ENCODE results near the gene TRIM14. TPM values are rescaled to one million over a fixed set of nuclear protein-coding genes. Genes with fewer than 3 reads are reported as not detected.

Gene TRIM14
- total RNA-seq, 1 experiment from 2014 or later: 11.9 TPM

- no peak for TF ChIP-seq STAT6 (CRISPR knock-in tag; conservative IDR thresholded peaks at IDR 0.05; ENCODE audit: low read depth)
- TF ChIP-seq ZNF512 (CRISPR knock-in tag; IDR thresholded peaks at IDR 0.05; ENCODE audit: borderline replicate concordance): no peak
- no peak for TF ChIP-seq CTCF (IDR thresholded peaks at IDR 0.05)
- no peak for TF ChIP-seq ZBTB43 (CRISPR knock-in tag; IDR thresholded peaks at IDR 0.05)
Observed at GRCh38 chr9:98101416-98101815, 17.6 kb downstream of the TRIM14 start (continued).

- Mint-ChIP-seq H3K27ac (no peak overlapping the region), H3K27me3 (ENCODE audit: low read depth) (no peaks in the 10 kb centered on the region), H3K4me3 (no peak overlapping the region), H3K9me3 (no peaks in the 10 kb centered on the region), H3K36me3 (peaks cover 3% of the 10 kb centered on the region; the same call in 1 of the 2 replicates), H3K4me1 (peaks cover 16% of the 10 kb centered on the region)
- ATAC-seq: no peak
- DNase-seq (ENCODE audit: low spot score): no peak
- ChIA-PET POLR2A (no interaction called here), CTCF (no interaction called here)
- no peak for TF ChIP-seq ERG (CRISPR knock-in tag; IDR thresholded peaks at IDR 0.05)
- no peak for TF ChIP-seq E2F1 (CRISPR knock-in tag; IDR thresholded peaks at IDR 0.05)
- no peak for TF ChIP-seq NR1H2 (CRISPR knock-in tag; IDR thresholded peaks at IDR 0.05)
- no peak for TF ChIP-seq TEAD4 (CRISPR knock-in tag; IDR thresholded peaks at IDR 0.05)
- no peak for TF ChIP-seq JUN (CRISPR knock-in tag; IDR thresholded peaks at IDR 0.05)
- no peak for TF ChIP-seq ZNF396 (CRISPR knock-in tag; IDR thresholded peaks at IDR 0.05; ENCODE audit: borderline replicate concordance)
- no peak for TF ChIP-seq SP1 (CRISPR knock-in tag; conservative IDR thresholded peaks at IDR 0.05)
- no peak for TF ChIP-seq ZNF317 (CRISPR knock-in tag; IDR thresholded peaks at IDR 0.05; ENCODE audit: borderline replicate concordance, low read depth)
- no peak for TF ChIP-seq HMGA2 (CRISPR knock-in tag; IDR thresholded peaks at IDR 0.05)
- no peak for TF ChIP-seq GABPB1 (CRISPR knock-in tag; IDR thresholded peaks at IDR 0.05)
- no peak for TF ChIP-seq ESRRA (CRISPR knock-in tag; IDR thresholded peaks at IDR 0.05; ENCODE audit: borderline replicate concordance)
- TF ChIP-seq PREB (CRISPR knock-in tag; IDR thresholded peaks at IDR 0.05; ENCODE audit: borderline replicate concordance): no peak
- no peak for TF ChIP-seq FOXP4 (CRISPR knock-in tag; IDR thresholded peaks at IDR 0.05)
- TF ChIP-seq SOX15 (CRISPR knock-in tag; IDR thresholded peaks at IDR 0.05): no peak
- no peak for TF ChIP-seq ZNF512 (CRISPR knock-in tag; IDR thresholded peaks at IDR 0.05; ENCODE audit: borderline replicate concordance)
- TF ChIP-seq ATF6 (CRISPR knock-in tag; IDR thresholded peaks at IDR 0.05): no peak
Observed at GRCh38 chr9:98100456-98100855, 18.6 kb downstream of the TRIM14 start.

Measured in WTC11 (cell line).